ENCODE data around the gene AFAP1. TPM values are rescaled to one million over a fixed set of nuclear protein-coding genes. Genes with fewer than 3 reads are reported as not detected.

AFAP1 gene
- total and polyA plus RNA-seq, 12 donors: 2.9 to 8.9 (median 5.8) TPM

GRCh38 chr4:7717161-7717560 lies 222.5 kb downstream of the AFAP1 start:
- Histone ChIP-seq H3K9me3 (peaks cover 0 to 8% (median 0%) of the 10 kb centered on the region in 11 donors), H3K4me1 (peaks cover 0 to 7% (median 4%) of the 10 kb centered on the region in 9 donors), H3K27me3 (peaks cover 0 to 25% (median 12%) of the 10 kb centered on the region in 7 donors), H3K27ac (no peak overlapping the region), H3K36me3 (no peaks in the 10 kb centered on the region), H3K4me3 (no peak overlapping the region)
- intact Hi-C loops (cut with DNase I): loop anchor here in 8 of 10 donors (5.0 to 10.0 kb wide), 5 partner anchors 252 to 525 kb away; partner anchors contain the start of gene SORCS2 (in 4 of the 8)
- DNase-seq: no peak
- WGBS, 2 donors: 90 to 94% methylated on average over 11 of the region's 11 CpGs
- TF ChIP-seq, protein P1, sequence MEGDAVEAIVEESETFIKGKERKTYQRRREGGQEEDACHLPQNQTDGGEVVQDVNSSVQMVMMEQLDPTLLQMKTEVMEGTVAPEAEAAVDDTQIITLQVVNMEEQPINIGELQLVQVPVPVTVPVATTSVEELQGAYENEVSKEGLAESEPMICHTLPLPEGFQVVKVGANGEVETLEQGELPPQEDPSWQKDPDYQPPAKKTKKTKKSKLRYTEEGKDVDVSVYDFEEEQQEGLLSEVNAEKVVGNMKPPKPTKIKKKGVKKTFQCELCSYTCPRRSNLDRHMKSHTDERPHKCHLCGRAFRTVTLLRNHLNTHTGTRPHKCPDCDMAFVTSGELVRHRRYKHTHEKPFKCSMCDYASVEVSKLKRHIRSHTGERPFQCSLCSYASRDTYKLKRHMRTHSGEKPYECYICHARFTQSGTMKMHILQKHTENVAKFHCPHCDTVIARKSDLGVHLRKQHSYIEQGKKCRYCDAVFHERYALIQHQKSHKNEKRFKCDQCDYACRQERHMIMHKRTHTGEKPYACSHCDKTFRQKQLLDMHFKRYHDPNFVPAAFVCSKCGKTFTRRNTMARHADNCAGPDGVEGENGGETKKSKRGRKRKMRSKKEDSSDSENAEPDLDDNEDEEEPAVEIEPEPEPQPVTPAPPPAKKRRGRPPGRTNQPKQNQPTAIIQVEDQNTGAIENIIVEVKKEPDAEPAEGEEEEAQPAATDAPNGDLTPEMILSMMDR (IDR thresholded peaks at IDR 0.05): no peak
- ATAC-seq: no peak

DNA sequence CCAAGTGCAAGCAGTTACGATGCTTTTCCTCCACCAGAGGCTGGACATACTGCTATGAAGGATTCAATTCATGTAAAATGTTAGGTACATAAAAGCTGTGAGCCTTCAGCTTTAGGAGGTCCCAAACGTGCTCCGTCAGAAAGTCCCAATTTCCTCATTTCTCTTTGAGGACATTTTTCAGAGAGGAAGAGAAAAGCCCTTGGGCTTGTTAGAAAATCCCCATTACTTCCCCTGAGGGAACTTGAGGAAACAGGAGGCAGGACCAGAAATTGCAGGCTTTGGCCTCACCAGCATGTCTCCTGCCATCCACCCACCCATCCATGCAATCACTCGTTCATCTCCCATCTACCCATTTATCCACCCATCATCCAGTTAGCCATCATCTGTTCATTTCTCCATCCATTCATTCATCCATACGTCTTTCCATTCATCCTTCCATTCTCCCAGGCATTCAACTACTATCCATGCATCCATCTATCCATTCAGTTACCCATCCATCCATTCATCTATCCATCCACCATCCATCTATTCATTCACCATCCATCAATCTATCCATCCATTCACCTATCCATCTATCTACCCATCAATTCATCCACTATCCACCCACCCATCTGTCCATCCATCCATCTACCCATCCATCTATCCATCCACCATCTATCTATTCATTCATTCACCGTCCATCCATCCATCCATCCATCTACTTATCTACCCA lies 223.5 kb downstream of the AFAP1 start:
- Histone ChIP-seq H3K9me3 (peaks cover 0 to 8% (median 0%) of the 10 kb centered on the region in 11 donors), H3K27me3 (peaks cover 0 to 24% (median 12%) of the 10 kb centered on the region in 7 donors), H3K27ac (no peak overlapping the region), H3K36me3 (no peaks in the 10 kb centered on the region), H3K4me1 (peaks cover 0 to 7% (median 4%) of the 10 kb centered on the region in 9 donors), H3K4me3 (no peak overlapping the region)
- WGBS, 2 donors: 76 to 77% methylated on average over 6 of the region's 6 CpGs
- ATAC-seq (no peak), DNase-seq (no peak)
- TF ChIP-seq, protein P1 (IDR thresholded peaks at IDR 0.05): no peak
- intact Hi-C loops (cut with DNase I): loop anchor here in 8 of 10 donors (5.0 to 10.0 kb wide), 5 partner anchors 251 to 524 kb away; partner anchors contain the start of gene SORCS2 (in 4 of the 8)

- H3K4me3 ChIP-seq: no peak overlapping the region
- 89 to 90% methylated on average over 11 of the region's 11 CpGs for WGBS, 2 donors
- ATAC-seq (no peak), DNase-seq (no peak)
- TF ChIP-seq, protein P1 (IDR thresholded peaks at IDR 0.05): no peak
- H3K9me3 ChIP-seq: peaks cover 0 to 8% (median 0%) of the 10 kb centered on the region in 11 donors
- no peak overlapping the region for H3K27ac ChIP-seq
- peaks cover 0 to 17% (median 12%) of the 10 kb centered on the region in 7 donors for H3K27me3 ChIP-seq
- H3K4me1 ChIP-seq: peaks cover 0 to 7% (median 4%) of the 10 kb centered on the region in 9 donors
- intact Hi-C loops (cut with DNase I): loop anchor here in 8 of 10 donors (5.0 to 10.0 kb wide), 5 partner anchors 251 to 523 kb away; partner anchors contain the start of gene SORCS2 (in 4 of the 8)
- H3K36me3 ChIP-seq: no peaks in the 10 kb centered on the region
These were observed 224.2 kb downstream of the AFAP1 start for GRCh38 chr4:7715271-7716009.

- peaks cover 0 to 14% (median 8%) of the 10 kb centered on the region in 7 donors for H3K27me3 ChIP-seq
- no peaks in the 10 kb centered on the region for H3K36me3 ChIP-seq
- DNase-seq: no peak
- 93 to 100% methylated on average over 1 of the region's 1 CpG for WGBS, 2 donors
- no peak overlapping the region for H3K4me3 ChIP-seq
- peaks cover 0 to 8% (median 0%) of the 10 kb centered on the region in 11 donors for H3K9me3 ChIP-seq
- TF ChIP-seq, protein P1 (IDR thresholded peaks at IDR 0.05): no peak
- H3K4me1 ChIP-seq: peaks cover 0 to 6% (median 4%) of the 10 kb centered on the region in 9 donors
- no peak for ATAC-seq
- H3K27ac ChIP-seq: no peak overlapping the region
- intact Hi-C loops (cut with DNase I): loop anchor here in 8 of 10 donors (5.0 to 10.0 kb wide), 5 partner anchors 250 to 522 kb away; partner anchors contain the start of gene SORCS2 (in 4 of the 8)
These were observed 224.9 kb downstream of the AFAP1 start for GRCh38 chr4:7714738-7715137.
